HG03175 (cell line): ENCODE data around the gene RELA.

Experiments
- ATAC-seq: cut with Tn5 transposase; IDR thresholded peaks from one replicate; pipeline ENCODE4 v1.9.1; 2021; ENCODE audit warnings: mild to moderate bottlenecking, moderate library complexity; ENCODE audit not compliant: unreplicated experiment

RELA gene

GRCh38 chr11:65634440-65634839 is 28.3 kb downstream of the RELA start:
- ATAC-seq, result no peak

- no peak for ATAC-seq
These were observed 28.6 kb downstream of the RELA start for GRCh38 chr11:65634109-65634436.

- ATAC-seq, result no peak
These were observed 29.2 kb downstream of the RELA start for GRCh38 chr11:65633390-65634108.

- ATAC-seq, result no peak
These were observed 32.5 kb downstream of the RELA start for GRCh38 chr11:65630215-65630614.

- ATAC-seq, result no peak
These were observed 33.1 kb downstream of the RELA start for GRCh38 chr11:65629579-65629978.

- no peak for ATAC-seq
These were observed 35.5 kb downstream of the RELA start for GRCh38 chr11:65627202-65627601.

- no peak for ATAC-seq
These were observed 36.9 kb downstream of the RELA start for GRCh38 chr11:65625628-65626342.

- no peak for ATAC-seq
These were observed 37.6 kb downstream of the RELA start for GRCh38 chr11:65624931-65625627.

GRCh38 chr11:65623852-65624616 is 38.7 kb downstream of the RELA start:
- no peak for ATAC-seq

- ATAC-seq, result no peak
These were observed 39.5 kb downstream of the RELA start for GRCh38 chr11:65623177-65623576.

- ATAC-seq, result no peak
These were observed 40.7 kb downstream of the RELA start for GRCh38 chr11:65622011-65622410.

- no peak for ATAC-seq
These were observed 41.3 kb downstream of the RELA start for GRCh38 chr11:65621460-65621859.

GRCh38 chr11:65620666-65621065 is 42.0 kb downstream of the RELA start:
- no peak for ATAC-seq

GRCh38 chr11:65619281-65619928 is 43.3 kb downstream of the RELA start:
- ATAC-seq, result no peak

- ATAC-seq, result no peak
These were observed 44.0 kb downstream of the RELA start for GRCh38 chr11:65618763-65619162.

- no peak for ATAC-seq
These were observed 44.5 kb downstream of the RELA start for GRCh38 chr11:65617990-65618751.

GRCh38 chr11:65617136-65617850 is 45.4 kb downstream of the RELA start:
- no peak for ATAC-seq

GRCh38 chr11:65616575-65617001 is 46.1 kb downstream of the RELA start:
- ATAC-seq, result no peak

GRCh38 chr11:65615950-65616574 is 46.7 kb downstream of the RELA start:
- peak; percentile 1 for ATAC-seq
